ENCODE measurements around the gene FLNB. TPM values are rescaled to one million over a fixed set of nuclear protein-coding genes. Genes with fewer than 3 reads are reported as not detected.

The FLNB gene
- total RNA-seq, 4 donors from 2014 or later, result 116 to 533 (median 439) TPM

GRCh38 chr3:58144478-58145325, 136.5 kb downstream of the FLNB start:
- TF ChIP-seq CTCF (IDR thresholded peaks at IDR 0.05), result no peak
- no peak for TF ChIP-seq POLR2A (IDR thresholded peaks at IDR 0.05)
- H3K27me3 ChIP-seq, result no peaks in the 10 kb centered on the region
- DNase-seq, result no peak
- H3K27ac ChIP-seq, result no peak overlapping the region
- H3K4me3 ChIP-seq, result no peak overlapping the region
- H3K9me3 ChIP-seq, result no peaks in the 10 kb centered on the region
- H3K36me3 ChIP-seq, result peaks cover 0 to 98% (median 0%) of the 10 kb centered on the region in 3 donors
- no peaks in the 10 kb centered on the region for H3K4me1 ChIP-seq

GRCh38 chr3:58148049-58148448, 139.8 kb downstream of the FLNB start:
- Histone ChIP-seq H3K27me3 (no peaks in the 10 kb centered on the region), H3K27ac (no peak overlapping the region), H3K4me1 (no peaks in the 10 kb centered on the region), H3K36me3 (peaks cover 0 to 96% (median 2%) of the 10 kb centered on the region in 3 donors), H3K4me3 (no peak overlapping the region), H3K9me3 (no peaks in the 10 kb centered on the region)
- DNase-seq, result no peak
- TF ChIP-seq POLR2A (IDR thresholded peaks at IDR 0.05) (no peak), CTCF (IDR thresholded peaks at IDR 0.05) (no peak)

- Histone ChIP-seq H3K27ac (no peak overlapping the region), H3K9me3 (no peaks in the 10 kb centered on the region), H3K4me1 (no peaks in the 10 kb centered on the region), H3K4me3 (no peak overlapping the region), H3K27me3 (no peaks in the 10 kb centered on the region), H3K36me3 (peaks cover 0 to 98% (median 2%) of the 10 kb centered on the region in 3 donors)
- no peak for DNase-seq
- TF ChIP-seq CTCF (IDR thresholded peaks at IDR 0.05) (no peak), POLR2A (IDR thresholded peaks at IDR 0.05) (no peak)
Measured at GRCh38 chr3:58150130-58150809, 142.0 kb downstream of the FLNB start.

- peaks cover 0 to 98% (median 2%) of the 10 kb centered on the region in 3 donors for H3K36me3 ChIP-seq
- H3K4me3 ChIP-seq, result no peak overlapping the region
- no peaks in the 10 kb centered on the region for H3K27me3 ChIP-seq
- DNase-seq, result no peak
- no peaks in the 10 kb centered on the region for H3K4me1 ChIP-seq
- TF ChIP-seq CTCF (IDR thresholded peaks at IDR 0.05) (no peak), POLR2A (IDR thresholded peaks at IDR 0.05) (no peak)
- H3K27ac ChIP-seq, result no peak overlapping the region
- H3K9me3 ChIP-seq, result no peaks in the 10 kb centered on the region
Measured at GRCh38 chr3:58150810-58151199, 142.6 kb downstream of the FLNB start.

- DNase-seq, result no peak
- H3K36me3 ChIP-seq, result peaks cover 0 to 98% (median 2%) of the 10 kb centered on the region in 3 donors
- TF ChIP-seq POLR2A (IDR thresholded peaks at IDR 0.05) (no peak), CTCF (IDR thresholded peaks at IDR 0.05) (no peak)
- H3K27me3 ChIP-seq, result no peaks in the 10 kb centered on the region
- H3K4me3 ChIP-seq, result no peak overlapping the region
- no peak overlapping the region for H3K27ac ChIP-seq
- no peaks in the 10 kb centered on the region for H3K9me3 ChIP-seq
- no peaks in the 10 kb centered on the region for H3K4me1 ChIP-seq
Measured at GRCh38 chr3:58151637-58152036, 143.4 kb downstream of the FLNB start.

Measured in Peyer's patch (tissue), 4 donors.